NCI-H2227 (cell line): ENCODE measurements around the gene MTAP.
A peak's percentile ranks its signal among the peaks of the same experiment; 100 is the strongest.

Experiments
- DNase-seq: peaks from one replicate; lab custom pipeline; 2025; ENCODE audit not compliant: unreplicated experiment; lab: John Stamatoyannopoulos, UW

MTAP gene

GRCh38 chr9:21804331-21804730, 1.9 kb downstream of the MTAP start:
- no peak for DNase-seq

GRCh38 chr9:21804791-21805190, 2.4 kb downstream of the MTAP start:
- no peak for DNase-seq

- DNase-seq = no peak
These were observed 4.2 kb downstream of the MTAP start for GRCh38 chr9:21806644-21807043.

GRCh38 chr9:21810388-21810787, 8.0 kb downstream of the MTAP start:
- no peak for DNase-seq

GRCh38 chr9:21810881-21811280, 8.4 kb downstream of the MTAP start:
- no peak for DNase-seq

- DNase-seq = no peak
These were observed 9.5 kb downstream of the MTAP start for GRCh38 chr9:21811914-21812313.

GRCh38 chr9:21812415-21812814, 10.0 kb downstream of the MTAP start:
- no peak for DNase-seq

GRCh38 chr9:21812946-21813568, 10.6 kb downstream of the MTAP start:
- DNase-seq = peak; percentile 84

GRCh38 chr9:21813575-21814473, 11.4 kb downstream of the MTAP start:
- DNase-seq = peak; percentile 78

GRCh38 chr9:21815643-21816042, 13.2 kb downstream of the MTAP start:
- DNase-seq = no peak

GRCh38 chr9:21817176-21817575, 14.7 kb downstream of the MTAP start:
- no peak for DNase-seq

GRCh38 chr9:21825637-21826036, 23.2 kb downstream of the MTAP start:
- no peak for DNase-seq

GRCh38 chr9:21828853-21829410, 26.5 kb downstream of the MTAP start:
- no peak for DNase-seq

- no peak for DNase-seq
These were observed 28.2 kb downstream of the MTAP start for GRCh38 chr9:21830589-21830988.

- DNase-seq = no peak
These were observed 29.5 kb downstream of the MTAP start for GRCh38 chr9:21831841-21832509.

GRCh38 chr9:21833090-21833801, 30.8 kb downstream of the MTAP start:
- no peak for DNase-seq

GRCh38 chr9:21835121-21835520, 32.7 kb downstream of the MTAP start:
- no peak for DNase-seq

- DNase-seq = no peak
These were observed 34.2 kb downstream of the MTAP start for GRCh38 chr9:21836437-21837161.

- DNase-seq = no peak
These were observed 35.1 kb downstream of the MTAP start for GRCh38 chr9:21837501-21837900.

GRCh38 chr9:21840647-21841046, 38.2 kb downstream of the MTAP start:
- DNase-seq = no peak
